DOHH2 (cell line): ENCODE results near the gene LACRT.

Source experiments
- H3F3A ChIP-seq: fragments of 200-600 bp; sonication (generic), shearing (Covaris generic); 2 replicates; pipeline ENCODE4 v1.6.0; 2016; ENCODE audit warnings: antibody characterized with exemption, mild to moderate bottlenecking; ENCODE audit not compliant: control insufficient read depth, insufficient read depth
- H3K27ac ChIP-seq: fragments of 200-600 bp; sonication (generic); 2 replicates; pipeline ENCODE4 v1.5.1; 2014; ENCODE audit warnings: low read depth, mild to moderate bottlenecking, low read length, moderate library complexity
- H3K27me3 ChIP-seq: fragments of 200-600 bp; sonication (generic); 2 replicates; pipeline ENCODE4 v1.6.1; 2014; ENCODE audit warnings: mild to moderate bottlenecking, low read length, mixed read lengths; ENCODE audit not compliant: control insufficient read depth
- H3K36me3 ChIP-seq: fragments of 200-600 bp; sonication (generic); 2 replicates; pipeline ENCODE4 v1.6.1; 2014; ENCODE audit warnings: mild to moderate bottlenecking, low read length, moderate library complexity, mixed read lengths; ENCODE audit not compliant: control insufficient read depth
- H3K4me1 ChIP-seq: fragments of 200-600 bp; sonication (generic); 2 replicates; pipeline ENCODE4 v1.6.1; 2014; ENCODE audit warnings: mild to moderate bottlenecking, low read length, mixed read lengths; ENCODE audit not compliant: control insufficient read depth
- H3K4me2 ChIP-seq: fragments of 200-600 bp; sonication (generic); 2 replicates; pipeline ENCODE4 v1.6.0; 2014; ENCODE audit warnings: mild to moderate bottlenecking, low read length, moderate library complexity
- H3K4me3 ChIP-seq: fragments of 200-600 bp; sonication (generic); 2 replicates; pipeline ENCODE4 v1.5.1; 2014; ENCODE audit warnings: mild to moderate bottlenecking, low read length, mixed read lengths
- H3K79me2 ChIP-seq: fragments of 200-600 bp; sonication (generic); 2 replicates; pipeline ENCODE4 v1.6.1; 2014; ENCODE audit warnings: mild to moderate bottlenecking, low read length, mixed read lengths; ENCODE audit not compliant: control insufficient read depth
- H3K9me2 ChIP-seq: fragments of 200-600 bp; sonication (generic); replicated peaks from 2 replicates; pipeline ENCODE4 v1.6.1; 2014; ENCODE audit warnings: mild to moderate bottlenecking, low read length, mixed read lengths; ENCODE audit not compliant: control insufficient read depth
- H3K9me3 ChIP-seq: fragments of 200-600 bp; sonication (generic); 2 replicates; pipeline ENCODE4 v1.6.1; 2014; ENCODE audit warnings: antibody characterized with exemption, low read length, mixed read lengths; ENCODE audit not compliant: control insufficient read depth, insufficient read depth
- H4K20me1 ChIP-seq: fragments of 200-600 bp; sonication (generic); 2 replicates; pipeline ENCODE4 v1.6.0; 2014; ENCODE audit warnings: low read depth, mild to moderate bottlenecking, antibody characterized with exemption, low read length, moderate library complexity; ENCODE audit not compliant: control insufficient read depth, insufficient read depth
- CTCF ChIP-seq: fragments of 200-600 bp; sonication (generic); IDR thresholded peaks from one replicate; pipeline ENCODE4 v1.5.1; 2014; ENCODE audit warnings: antibody characterized with exemption, mild to moderate bottlenecking, low read depth, low read length; ENCODE audit not compliant: poor library complexity, severe bottlenecking
- EZH2phosphoT487 ChIP-seq: fragments of 200-600 bp; sonication (generic); IDR thresholded peaks from 2 replicates; pipeline ENCODE4 v1.6.1; 2017; ENCODE audit warnings: borderline replicate concordance, mild to moderate bottlenecking, antibody characterized with exemption, low read length, moderate library complexity, mixed read lengths

LACRT gene

DNA sequence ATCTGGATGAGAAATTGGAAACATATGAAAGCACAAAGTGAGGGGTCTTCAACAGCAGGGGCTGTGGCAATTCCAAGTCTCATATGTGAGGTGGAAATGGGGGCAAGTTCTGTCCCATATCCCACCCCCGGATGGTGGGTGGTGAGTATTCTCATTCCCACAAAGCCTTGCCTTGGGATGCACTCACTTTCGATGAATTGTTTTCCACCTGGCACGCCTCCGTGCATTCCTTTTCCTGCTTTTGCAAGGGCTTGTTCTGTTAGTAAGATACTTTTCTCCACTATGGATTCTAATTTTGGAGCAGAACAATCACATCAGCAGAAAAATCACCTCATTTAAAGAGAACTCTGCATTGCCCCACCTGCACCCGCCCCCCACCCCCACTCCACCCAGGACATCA is 3.1 kb downstream of the LACRT start:
- no peaks in the 10 kb centered on the region for H4K20me1 ChIP-seq
- no peaks in the 10 kb centered on the region for H3K36me3 ChIP-seq
- no peaks in the 10 kb centered on the region for H3K27me3 ChIP-seq
- no peaks in the 10 kb centered on the region for H3K79me2 ChIP-seq
- no peak overlapping the region for H3K4me2 ChIP-seq
- no peaks in the 10 kb centered on the region for H3F3A ChIP-seq
- TF ChIP-seq EZH2phosphoT487 (no peak), CTCF (no peak)
- no peaks in the 10 kb centered on the region for H3K4me1 ChIP-seq
- no peaks in the 10 kb centered on the region for H3K9me2 ChIP-seq
- H3K9me3 ChIP-seq, result peaks cover 14% of the 10 kb centered on the region
- H3K4me3 ChIP-seq, result no peak overlapping the region
- H3K27ac ChIP-seq, result no peak overlapping the region

DNA sequence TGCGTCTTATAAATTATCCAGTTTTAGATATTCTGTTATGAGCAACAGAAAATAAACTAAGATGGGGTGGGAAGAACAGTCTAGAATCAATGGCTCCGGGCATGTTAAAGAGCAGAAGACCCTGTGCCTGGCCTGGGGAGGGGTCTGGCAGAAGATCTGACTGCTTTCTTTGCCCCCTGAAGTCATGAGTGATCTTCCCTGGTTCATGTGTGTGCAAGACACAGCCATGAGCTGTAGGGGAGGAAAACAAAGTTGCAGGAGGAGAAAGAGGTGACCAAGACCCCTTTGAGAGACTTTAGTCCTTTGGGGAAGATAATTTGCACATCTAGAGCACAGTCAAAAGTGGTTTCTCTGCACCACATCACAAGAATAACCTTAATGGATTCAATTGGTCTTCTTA is 4.8 kb downstream of the LACRT start:
- Histone ChIP-seq H3K36me3 (no peaks in the 10 kb centered on the region), H4K20me1 (no peaks in the 10 kb centered on the region)

DNA sequence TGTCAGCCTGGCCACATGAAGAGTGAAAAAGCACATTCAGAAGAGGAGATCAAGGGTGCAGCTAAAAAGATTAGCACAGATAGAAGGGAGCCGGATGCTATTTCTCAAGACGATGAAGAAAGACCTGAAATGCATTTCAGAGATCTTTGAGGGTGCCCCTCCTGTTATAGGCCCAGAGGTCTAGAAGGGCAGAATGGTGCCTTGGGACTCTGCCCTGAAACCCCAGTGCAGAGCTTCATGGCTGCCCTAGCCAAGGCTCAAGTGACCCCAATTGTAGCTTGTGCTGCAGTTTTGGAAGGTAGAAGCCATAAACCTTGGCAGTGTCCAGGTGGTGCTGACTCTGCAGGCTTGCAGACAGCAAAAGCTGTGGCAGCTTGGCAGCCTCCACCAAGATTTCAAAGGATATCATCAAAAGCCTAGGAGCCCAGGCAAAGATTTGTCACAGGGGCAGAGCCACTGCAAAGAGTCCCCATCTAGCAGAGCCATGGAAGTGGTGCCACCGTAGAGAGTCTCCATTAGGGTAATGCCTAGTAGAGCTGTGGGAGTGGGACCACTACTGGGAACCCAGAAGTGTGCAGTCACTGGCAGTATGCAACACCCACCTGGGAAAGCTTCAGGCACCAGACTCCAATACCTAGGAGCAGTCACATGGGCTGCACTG is 6.4 kb downstream of the LACRT start:
- Histone ChIP-seq H3K27me3 (peaks cover 7% of the 10 kb centered on the region), H3K9me3 (peaks cover 17% of the 10 kb centered on the region), H3K4me3 (no peak overlapping the region), H3K4me1 (no peaks in the 10 kb centered on the region), H3K9me2 (no peaks in the 10 kb centered on the region), H3K79me2 (no peaks in the 10 kb centered on the region), H3K36me3 (no peaks in the 10 kb centered on the region), H3K4me2 (no peak overlapping the region), H4K20me1 (no peaks in the 10 kb centered on the region), H3F3A (no peaks in the 10 kb centered on the region), H3K27ac (no peak overlapping the region)
- TF ChIP-seq EZH2phosphoT487 (no peak), CTCF (no peak)

More for the DNA sequence above, 4.8 kb downstream of the LACRT start:
- Histone ChIP-seq H3K9me3 (peaks cover 17% of the 10 kb centered on the region), H3K27ac (no peak overlapping the region), H3F3A (no peaks in the 10 kb centered on the region), H3K4me2 (no peak overlapping the region), H3K4me1 (no peaks in the 10 kb centered on the region), H3K79me2 (no peaks in the 10 kb centered on the region), H3K27me3 (no peaks in the 10 kb centered on the region), H3K4me3 (no peak overlapping the region), H3K9me2 (no peaks in the 10 kb centered on the region)
- TF ChIP-seq EZH2phosphoT487, result no peak
- no peak for TF ChIP-seq CTCF
